Activated T-cell treated with anti-CD3 and anti-CD28 coated beads for 1 hour (primary cell): ENCODE data around the gene OXCT1.
"Not testable (repeated sequence)": the region's sequence is repeated elsewhere in the genome, so short reads cannot be mapped to it uniquely, and the experiment has no call there.

Experiments
- DNase-seq: peaks from one replicate; pipeline ENCODE4 v3.0.0-alpha.2; 2020; ENCODE audit warnings: low read depth

The OXCT1 gene

DNA sequence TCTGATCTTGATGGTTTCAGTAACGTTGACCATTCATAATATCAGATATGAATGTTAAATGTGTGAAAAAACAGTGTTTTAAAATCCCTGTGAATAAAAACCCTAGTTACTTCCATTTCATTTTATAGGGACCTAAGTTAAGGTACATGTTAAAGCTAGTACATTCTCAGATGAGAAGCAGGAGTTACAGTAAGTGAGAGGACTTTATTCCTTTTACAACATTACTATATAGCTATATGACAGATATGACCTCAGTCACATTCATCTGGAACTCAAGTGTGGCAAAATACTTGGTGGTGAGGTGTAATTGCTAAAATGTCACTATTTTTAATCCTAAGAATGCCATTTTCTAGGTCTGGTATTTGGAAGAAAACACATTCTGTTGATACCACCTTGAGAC lies 96.4 kb downstream of the OXCT1 start:
- DNase-seq, result no peak

DNA sequence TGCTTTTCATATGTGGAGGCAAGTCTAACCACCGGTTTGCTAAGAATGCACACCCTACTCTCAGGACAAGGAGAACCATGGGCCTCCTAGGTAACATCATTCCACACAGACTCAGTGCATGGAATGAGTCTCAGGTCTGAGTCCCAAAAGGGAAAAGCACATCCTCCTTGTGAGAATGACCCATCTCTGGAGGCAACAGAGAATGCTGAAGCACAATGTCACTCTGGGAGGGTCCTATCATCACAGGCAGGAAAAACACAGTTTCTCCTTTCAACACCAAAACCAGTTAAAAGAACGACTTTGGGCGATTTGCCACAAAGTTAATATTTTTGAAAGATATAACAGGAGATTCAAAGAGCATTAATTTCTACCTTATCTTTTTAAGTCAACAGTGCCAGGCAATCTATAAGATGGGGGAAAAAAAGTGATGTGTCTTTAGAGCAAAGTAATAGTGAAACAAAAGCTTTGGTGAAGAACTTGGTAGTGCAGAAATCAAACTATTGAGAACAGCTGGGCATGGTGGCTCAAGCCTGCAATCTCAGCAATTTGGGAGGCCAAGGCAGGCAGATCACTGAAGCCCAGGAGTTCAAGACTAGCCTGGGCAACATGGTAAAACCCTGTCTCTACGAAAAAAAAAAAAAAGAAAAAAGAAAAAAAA lies 97.3 kb downstream of the OXCT1 start:
- no peak for DNase-seq

DNA sequence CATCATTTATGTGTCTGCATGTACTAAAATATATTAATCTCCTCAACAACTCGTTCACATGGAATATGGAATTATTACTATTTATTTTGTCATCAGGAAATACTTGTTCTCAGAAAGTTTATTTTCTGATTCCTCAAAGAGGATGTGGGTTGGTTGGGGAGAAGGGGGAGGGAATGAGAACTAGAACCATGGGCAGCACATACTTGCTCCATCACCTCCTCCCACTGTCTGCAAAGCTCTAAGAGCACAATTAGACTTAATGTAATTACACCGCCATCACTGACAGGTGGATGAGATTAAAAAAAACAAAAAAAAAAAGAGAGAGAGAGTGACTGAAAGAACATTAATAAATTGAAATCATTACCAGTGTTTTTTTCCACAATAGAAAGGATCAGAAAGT lies 98.2 kb downstream of the OXCT1 start:
- DNase-seq, result no peak

DNA sequence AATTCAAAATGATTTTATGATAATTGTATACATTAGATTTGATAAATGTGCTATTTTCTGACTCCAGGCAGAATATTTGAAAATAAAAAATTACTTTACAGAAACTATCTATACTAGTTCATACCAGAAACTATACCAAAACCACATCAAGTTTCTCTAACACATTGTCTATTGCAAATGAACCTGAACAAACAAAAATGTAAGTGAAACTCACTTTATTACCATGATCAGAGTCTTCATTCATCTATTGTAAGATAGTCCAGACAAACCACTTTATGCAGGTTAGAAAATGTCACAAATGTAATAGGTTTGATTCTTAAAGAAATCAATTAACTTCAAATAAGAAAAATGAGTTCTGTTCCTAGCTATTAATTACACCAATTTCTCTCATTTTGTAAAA lies 99.4 kb downstream of the OXCT1 start:
- DNase-seq, result no peak

DNA sequence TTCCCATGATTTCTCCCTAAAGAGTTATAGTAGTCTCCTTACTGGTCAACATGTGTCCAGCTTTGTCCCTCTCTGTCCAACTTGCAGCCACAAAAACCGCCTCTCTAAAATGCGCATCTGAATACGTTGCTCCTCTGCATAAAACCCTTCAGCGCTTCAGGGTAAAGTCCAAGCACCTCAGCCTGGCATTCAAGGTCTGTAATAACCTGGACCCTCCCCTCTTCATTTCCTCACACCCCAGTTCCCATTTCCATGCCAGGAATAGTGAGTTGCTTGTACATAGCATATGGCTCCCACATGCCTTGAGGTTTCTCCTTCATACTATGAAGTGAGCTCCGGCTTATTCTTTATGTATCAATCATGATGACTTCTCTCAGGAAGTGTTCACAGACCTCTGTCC lies 101.5 kb downstream of the OXCT1 start:
- no peak for DNase-seq

DNA sequence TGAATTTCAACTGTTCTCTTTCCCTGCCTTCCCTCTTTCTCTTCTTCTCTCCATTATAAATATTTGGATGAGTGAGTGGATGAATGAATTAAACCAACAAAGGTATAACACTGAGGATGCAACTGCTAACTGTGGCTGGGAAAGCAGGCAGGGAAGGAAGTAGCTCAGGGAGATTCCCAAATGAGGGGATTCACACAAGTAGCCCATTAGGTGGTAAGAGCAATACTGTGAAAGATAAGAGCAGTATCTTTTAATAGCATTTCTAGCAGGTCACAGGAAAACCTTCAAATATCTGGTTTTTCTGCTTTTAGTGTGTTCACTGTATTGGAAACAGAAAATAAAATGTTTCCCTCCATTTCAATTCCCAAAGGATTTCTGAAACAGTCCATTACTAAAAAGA lies 105.6 kb downstream of the OXCT1 start:
- DNase-seq, result no peak

DNA sequence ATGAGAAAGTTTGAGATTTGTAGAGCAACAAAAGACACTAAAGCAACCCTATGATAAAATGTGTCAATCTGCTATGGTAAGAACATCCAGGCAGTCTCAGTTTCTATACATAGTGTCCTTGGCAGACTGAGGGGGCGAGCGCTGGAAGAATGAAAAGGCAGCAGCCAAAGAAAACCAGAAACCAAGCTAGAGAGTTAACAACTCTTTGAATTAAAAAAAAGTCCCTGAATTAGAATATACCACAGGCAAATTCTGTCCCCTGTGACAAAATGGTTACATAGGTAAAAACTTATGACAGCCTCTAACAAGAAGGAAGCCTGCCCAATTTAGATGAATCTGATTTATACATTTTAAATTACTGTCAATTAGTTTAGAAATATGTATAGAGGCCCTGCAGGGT lies 106.7 kb downstream of the OXCT1 start:
- no peak for DNase-seq

DNA sequence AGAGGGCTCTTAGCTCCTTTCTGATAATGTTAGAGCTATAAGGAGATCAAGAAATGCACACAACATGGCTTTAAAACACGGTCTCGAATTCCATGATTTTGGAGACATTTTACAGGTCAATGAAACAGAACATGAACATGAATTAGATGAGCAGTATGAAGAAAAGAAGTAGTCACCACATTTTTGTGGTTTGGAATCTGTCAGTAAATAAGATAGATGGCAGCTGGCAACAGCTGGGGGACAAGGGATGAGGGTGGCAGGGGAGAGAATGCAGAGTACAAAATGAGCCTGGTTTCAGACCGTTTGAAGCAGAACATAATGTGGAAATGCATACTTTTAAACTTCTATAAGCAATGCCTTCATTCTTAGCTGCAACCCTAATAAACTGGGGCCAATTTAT lies 107.1 kb downstream of the OXCT1 start:
- no peak for DNase-seq

DNA sequence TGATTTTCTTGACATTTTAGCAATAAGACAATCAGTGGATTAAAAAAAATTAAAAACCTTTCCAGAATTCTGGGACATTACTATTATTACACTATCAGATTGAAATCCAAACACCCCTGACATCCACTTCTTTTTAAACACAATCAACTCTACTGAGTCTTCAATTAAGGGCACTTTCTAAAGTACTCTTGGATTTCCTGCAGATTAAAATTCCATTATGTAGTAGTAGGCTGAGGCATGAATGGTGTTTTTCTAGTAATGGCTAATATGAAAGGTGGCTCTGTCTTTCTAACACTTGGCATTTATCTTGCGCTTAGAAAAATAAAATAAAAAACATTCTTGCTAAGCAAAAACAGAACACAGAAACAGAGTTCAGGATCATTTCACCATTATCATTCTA lies 107.8 kb downstream of the OXCT1 start:
- no peak for DNase-seq

DNA sequence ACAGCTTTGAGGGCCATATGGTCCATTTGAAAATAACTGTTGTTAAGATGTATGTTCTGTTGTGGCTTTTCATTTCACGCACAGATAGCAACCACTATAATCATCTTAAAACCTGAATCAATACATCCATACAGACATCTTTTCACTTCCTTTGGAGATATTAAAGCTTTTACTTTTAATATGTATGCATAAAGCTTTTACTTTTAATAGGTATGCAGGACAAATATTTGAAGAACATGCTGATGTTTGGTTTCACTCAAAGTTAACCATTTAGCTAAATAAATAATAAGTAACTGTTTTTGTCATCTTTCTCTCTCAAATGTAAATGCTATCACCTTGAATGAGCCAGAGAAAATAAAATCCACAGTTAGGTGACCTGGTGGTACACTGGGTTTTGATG lies 108.6 kb downstream of the OXCT1 start:
- DNase-seq, result no peak

DNA sequence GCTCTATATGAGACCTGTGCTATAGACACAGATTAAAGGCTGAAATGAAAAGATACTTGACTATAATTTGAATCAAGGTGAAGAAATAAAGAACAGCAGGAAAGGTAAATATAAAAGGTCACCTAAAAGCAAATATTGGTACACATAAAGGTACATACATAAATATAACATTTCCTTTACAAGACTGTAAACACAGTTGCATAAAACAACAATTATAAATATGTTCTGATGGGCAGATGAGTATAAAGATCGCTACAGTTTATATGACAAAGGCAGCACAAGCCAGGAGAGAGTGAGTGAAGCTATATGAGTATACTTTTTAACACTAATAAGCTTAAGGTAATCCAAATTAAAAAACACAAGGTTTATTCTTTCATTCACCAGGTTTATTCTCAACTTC lies 114.5 kb downstream of the OXCT1 start:
- DNase-seq, result no peak

DNA sequence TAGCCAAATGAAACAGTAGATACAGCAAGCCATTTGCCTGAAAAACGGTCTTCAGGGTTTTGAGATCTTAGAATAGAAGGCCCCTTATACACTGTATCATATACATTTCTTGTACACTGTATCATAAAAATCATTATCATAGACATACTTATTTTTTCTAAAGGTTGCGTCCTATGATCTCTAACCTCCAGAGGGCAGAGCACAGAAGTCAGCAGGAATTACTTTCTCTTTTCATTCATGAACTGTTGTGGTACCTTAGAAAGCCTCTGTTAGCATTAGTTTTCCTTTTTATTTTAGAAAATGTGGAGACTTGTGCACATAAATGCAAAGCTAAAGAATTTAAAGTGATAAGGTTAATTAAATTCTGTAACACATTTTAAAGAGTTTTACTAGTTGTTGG lies 115.4 kb downstream of the OXCT1 start:
- DNase-seq, result no peak

DNA sequence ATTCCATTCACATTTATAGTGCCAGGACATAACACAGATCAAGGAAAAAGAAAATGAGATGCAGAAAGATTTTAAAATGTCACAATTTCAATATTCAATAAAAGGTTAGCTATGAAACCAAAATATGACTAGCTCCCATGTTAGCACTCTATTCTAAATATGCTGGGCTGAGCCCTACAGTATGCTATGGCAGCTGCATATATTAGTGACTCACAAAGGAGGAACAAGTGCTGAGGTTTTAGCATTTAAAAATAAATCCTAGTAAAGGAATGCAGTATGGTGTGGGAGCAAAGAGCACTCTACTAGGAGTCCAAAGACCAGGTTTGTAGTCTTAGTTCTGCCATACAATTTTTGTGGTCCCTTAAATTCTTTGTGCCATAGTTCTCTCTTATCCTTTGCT lies 118.4 kb downstream of the OXCT1 start:
- DNase-seq, result no peak

DNA sequence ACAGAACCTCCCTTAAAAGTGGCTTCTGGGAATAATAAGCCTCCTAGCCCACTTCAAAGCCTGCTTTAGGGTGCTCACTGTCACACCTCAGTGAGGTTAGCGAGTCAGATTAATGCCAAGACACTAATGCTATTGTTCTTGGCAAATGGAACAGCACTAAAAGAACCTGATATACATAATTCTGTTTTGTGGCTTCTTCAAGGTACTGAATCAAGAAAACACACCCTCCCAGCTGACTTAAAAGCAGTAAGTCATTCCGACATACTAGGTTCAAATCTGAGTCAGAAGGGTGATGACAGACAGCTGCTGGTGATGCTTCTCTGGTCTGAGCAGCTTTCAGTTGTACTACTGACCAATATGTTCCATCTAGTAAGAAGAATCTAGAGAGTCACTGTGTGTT lies 121.6 kb downstream of the OXCT1 start:
- no peak for DNase-seq

DNA sequence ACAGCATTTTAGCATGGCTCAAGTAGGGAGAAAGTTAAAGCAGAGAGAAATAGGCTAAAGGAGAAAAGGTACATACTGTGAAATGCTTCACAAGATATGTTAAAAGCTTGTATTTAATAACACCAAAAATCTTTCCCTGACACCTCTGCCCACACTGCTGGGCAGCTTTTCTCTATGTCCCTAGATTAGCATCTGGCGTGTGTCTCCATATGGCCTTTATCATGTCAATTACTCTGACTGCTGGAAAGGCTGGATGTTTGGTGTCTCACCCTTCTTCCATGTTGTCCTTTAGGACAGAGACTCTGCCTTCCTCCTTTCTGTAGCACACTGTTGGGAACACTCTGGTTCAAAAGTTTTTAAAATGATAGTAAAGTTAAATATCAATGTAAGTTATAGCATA lies 122.5 kb downstream of the OXCT1 start:
- DNase-seq, result no peak

DNA sequence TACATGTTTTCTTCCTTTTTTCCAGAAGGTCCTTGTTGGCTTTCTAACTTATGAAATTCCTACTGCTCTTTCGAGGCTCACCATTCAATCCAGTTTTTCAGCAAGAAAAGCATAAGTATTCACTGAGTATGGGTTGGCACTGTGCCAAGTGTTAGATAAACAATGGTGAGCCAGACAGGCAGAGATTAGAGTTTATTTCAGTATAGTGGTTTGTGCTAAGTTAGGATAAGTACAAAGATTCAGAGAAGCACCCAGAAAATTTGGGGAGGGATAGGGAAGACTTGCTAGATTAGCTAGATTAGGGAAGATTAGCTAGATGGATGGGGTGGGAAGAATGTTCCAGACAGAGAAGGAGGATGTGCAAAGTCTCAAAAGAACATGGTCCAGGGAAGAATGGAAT lies 122.9 kb downstream of the OXCT1 start:
- no peak for DNase-seq

DNA sequence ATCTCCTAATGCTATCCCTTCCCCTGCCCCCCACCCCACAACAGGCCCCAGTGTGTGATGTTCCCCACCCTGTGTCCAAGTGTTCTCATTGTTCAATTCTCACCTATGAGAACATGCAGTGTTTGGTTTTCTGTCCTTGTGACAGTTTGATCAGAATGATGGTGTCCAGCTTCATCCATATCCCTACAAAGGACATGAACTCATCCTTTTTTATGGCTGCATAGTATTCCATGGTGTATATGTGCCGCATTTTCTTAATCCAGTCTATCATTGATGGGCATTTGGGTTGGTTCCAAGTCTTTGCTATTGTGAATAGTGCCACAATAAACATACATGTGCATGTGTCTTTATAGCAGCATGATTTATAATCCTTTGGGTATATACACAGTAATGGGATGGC lies 127.6 kb downstream of the OXCT1 start:
- DNase-seq, result not testable (repeated sequence)

DNA sequence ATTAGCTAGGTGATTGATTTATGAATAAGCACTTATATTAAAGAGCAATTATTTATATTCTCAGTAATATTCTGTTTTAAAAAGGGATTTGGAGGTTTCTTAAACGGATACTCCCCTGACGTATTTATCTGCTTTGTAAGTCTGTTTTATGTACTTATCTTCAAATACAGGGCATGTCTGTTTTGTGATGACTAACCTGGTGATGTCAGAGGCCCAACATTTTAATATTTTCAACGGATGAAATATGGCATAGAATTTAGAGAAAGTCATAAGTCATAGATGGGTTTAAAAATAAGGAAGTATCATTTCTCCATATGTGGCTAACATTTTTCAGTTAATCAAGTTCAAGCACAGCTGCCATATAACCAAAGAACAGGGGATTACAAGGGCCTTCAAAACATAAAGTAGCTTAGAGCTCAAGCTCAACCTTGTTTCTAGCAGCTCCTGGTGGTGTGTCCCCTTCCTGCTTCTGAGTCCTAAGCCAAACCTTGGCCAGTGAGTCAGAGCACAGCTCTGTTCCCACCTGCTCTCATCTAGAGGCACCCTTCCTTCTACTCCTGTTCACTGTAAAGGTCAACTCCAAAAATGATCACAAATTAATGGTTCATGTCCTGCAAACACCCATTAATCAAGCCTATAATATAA lies 131.4 kb downstream of the OXCT1 start:
- DNase-seq, result no peak

DNA sequence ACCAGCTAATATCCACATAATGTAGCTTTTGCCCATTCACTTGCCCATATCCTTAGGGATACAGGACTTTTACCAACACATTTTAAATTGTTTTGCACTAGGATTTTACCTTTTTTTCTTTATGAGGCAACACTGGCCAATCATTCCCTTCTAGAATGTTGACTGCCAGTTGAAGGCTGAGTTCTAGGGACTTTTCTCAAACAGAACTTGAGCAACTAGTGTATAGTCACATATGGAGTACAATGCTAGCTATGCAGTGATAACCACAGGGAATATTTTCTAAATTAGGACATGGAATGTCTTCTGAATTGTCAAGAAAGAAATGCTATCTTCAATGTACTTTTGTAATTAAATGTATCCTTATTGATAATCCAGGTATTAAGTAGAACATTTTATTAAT lies 133.6 kb downstream of the OXCT1 start:
- DNase-seq, result no peak

DNA sequence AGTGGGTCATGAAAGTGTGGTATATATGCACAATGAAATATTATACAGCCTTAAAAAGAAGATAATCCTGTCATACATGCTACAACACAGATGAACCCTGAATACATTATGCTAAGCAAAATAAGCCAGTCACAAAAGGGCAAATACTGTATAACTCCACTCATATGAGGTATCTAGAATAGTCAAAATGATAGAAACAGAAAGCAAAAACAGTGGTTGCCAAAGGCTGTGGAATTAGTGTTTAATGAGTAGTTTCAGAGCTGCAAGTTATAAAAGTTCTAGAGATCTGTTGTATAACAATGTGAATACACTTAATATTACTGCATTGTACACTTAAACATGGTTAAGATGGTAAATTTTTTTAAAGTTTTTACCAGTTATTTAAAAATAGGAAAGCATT lies 135.0 kb downstream of the OXCT1 start:
- DNase-seq, result no peak

DNA sequence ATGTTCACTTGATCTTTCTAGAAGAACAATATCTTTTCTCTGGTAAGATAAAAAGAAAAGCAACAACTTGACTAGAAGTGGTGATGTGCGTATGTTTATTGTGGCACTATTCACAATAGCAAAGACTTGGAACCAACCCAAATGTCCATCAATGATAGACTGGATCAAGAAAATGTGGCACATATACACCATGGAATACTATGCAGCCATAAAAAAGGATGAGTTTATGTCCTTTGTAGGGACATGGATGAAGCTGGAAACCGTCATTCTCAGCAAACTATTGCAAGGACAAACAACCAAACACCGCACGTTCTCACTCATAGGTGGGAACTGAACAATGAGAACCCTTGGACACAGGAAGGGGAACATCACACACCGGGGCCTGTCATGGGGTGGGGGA lies 140.8 kb downstream of the OXCT1 start:
- not testable (repeated sequence) for DNase-seq

DNA sequence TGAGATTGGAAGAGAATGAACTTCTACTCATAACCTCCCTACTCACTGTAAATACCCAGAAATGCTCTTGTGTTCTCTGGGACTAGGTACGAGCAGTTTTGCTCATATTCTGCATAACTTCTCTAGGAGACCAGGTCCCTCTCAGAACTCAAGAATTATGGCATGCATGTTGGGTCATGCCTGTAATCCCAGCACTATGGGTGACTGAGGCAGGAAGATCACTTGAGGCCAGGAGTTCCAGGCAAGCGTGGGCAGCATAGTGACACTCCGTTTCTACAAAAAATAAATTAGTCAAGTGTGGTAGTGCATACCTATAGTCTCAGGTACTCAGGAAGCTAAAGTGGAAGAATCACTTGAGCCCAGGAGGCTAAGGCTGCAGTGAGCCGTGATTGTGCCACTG lies 141.9 kb downstream of the OXCT1 start:
- DNase-seq, result no peak

DNA sequence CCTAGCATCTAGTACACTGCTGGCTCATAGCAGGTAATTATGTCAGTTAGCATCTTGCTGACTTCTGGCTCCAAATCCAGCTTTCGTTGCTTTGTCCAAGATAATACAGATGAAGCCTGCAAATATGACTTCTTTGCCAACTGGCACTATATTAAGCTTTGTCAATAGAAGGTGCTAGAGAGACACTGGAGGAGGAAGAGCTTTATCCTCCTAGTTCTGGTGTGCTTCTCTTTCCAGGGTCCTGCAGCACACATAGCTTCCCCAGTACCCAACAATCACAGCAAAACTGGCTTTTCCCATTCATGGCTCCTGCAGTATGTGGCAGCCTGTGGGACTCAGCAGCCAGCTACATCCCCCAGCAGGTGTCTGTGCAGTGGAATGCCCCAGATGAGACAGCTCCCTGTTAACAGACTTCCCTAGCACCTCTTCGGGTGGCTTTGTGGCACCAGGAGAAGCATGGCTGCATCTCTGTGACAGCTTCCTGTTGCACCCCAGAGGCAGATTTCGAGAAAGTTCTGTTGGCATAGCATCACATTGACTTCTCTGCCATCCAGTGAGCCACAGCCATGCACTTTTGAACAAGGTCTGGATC lies 147.8 kb downstream of the OXCT1 start:
- DNase-seq, result no peak

DNA sequence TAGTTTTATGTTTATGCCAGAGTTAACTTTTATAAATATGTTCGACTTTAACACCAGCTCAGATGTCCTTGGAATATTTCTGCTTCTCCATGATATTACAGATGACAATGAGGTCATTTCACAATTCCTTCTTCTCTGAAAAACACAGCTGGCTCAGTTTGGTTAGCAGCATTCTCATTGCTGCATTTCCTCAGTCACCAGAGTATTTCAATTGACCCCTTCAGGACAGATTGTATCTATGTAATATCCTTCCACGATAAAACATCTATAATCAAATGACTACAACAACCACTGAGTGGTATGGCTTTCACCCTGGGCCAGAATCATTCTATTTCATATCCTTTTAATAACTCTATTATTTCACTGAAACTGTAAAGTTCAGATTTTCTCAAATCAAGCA lies 148.7 kb downstream of the OXCT1 start:
- DNase-seq, result no peak
